HG03280 (cell line): Measurements from ENCODE around the gene MEIOSIN.
"Not testable (repeated sequence)": the region's sequence is repeated elsewhere in the genome, so short reads cannot be mapped to it uniquely, and the experiment has no call there.

Experiments used
- ATAC-seq: cut with Tn5 transposase; IDR thresholded peaks from one replicate; pipeline ENCODE4 v1.9.1; 2021; ENCODE audit warnings: mild to moderate bottlenecking, moderate library complexity; ENCODE audit not compliant: unreplicated experiment

MEIOSIN gene

GRCh38 chr19:45717131-45717982 is 15.9 kb upstream of the MEIOSIN start:
- ATAC-seq, result peak; percentile 92

GRCh38 chr19:45717983-45718650 is 15.1 kb upstream of the MEIOSIN start:
- no peak for ATAC-seq

- ATAC-seq, result not testable (repeated sequence)
Observed at GRCh38 chr19:45720065-45720464, 13.2 kb upstream of the MEIOSIN start.

- ATAC-seq, result not testable (repeated sequence)
Observed at GRCh38 chr19:45728683-45729082, 4.6 kb upstream of the MEIOSIN start.

GRCh38 chr19:45729800-45730290 is 3.4 kb upstream of the MEIOSIN start:
- no peak for ATAC-seq

GRCh38 chr19:45730368-45731288 is 2.6 kb upstream of the MEIOSIN start, which contains the start of gene FBXO46:
FBXO46 (minus strand) TSS chr19:45730896; CDS start chr19:45713495, 17,401 bp downstream.
- ATAC-seq, result peak; percentile 95

GRCh38 chr19:45739498-45740439 is 6.5 kb downstream of the MEIOSIN start:
- no peak for ATAC-seq

- no peak for ATAC-seq
Observed at GRCh38 chr19:45742969-45743368, 9.7 kb downstream of the MEIOSIN start.

GRCh38 chr19:45745606-45746005 is 12.4 kb downstream of the MEIOSIN start:
- no peak for ATAC-seq

- no peak for ATAC-seq
Observed at GRCh38 chr19:45746866-45747265, 13.6 kb downstream of the MEIOSIN start.

GRCh38 chr19:45747513-45747912 is 14.3 kb downstream of the MEIOSIN start:
- ATAC-seq, result no peak

GRCh38 chr19:45751483-45751882 is 18.2 kb downstream of the MEIOSIN start:
- not testable (repeated sequence) for ATAC-seq

- no peak for ATAC-seq
Observed at GRCh38 chr19:45752639-45753038, 19.4 kb downstream of the MEIOSIN start.

- ATAC-seq, result no peak
Observed at GRCh38 chr19:45753548-45753947, 20.3 kb downstream of the MEIOSIN start.

GRCh38 chr19:45754323-45754722 is 21.1 kb downstream of the MEIOSIN start:
- ATAC-seq, result no peak

GRCh38 chr19:45757695-45758094 is 24.5 kb downstream of the MEIOSIN start:
- no peak for ATAC-seq

- no peak for ATAC-seq
Observed at GRCh38 chr19:45758921-45759320, 25.7 kb downstream of the MEIOSIN start.

GRCh38 chr19:45761714-45762113 is 28.5 kb downstream of the MEIOSIN start:
- no peak for ATAC-seq

GRCh38 chr19:45762870-45763631 is 29.8 kb downstream of the MEIOSIN start:
- no peak for ATAC-seq
